ENCODE data around the gene ATG9B.
A peak's percentile ranks its signal among the peaks of the same experiment; 100 is the strongest.
"Not testable (repeated sequence)": the region's sequence is repeated elsewhere in the genome, so short reads cannot be mapped to it uniquely, and the experiment has no call there.

Gene ATG9B

GRCh38 chr7:151014950-151015349, 9.3 kb downstream of the ATG9B start:
- DNase-seq, result no peak

GRCh38 chr7:151013733-151014497, 10.4 kb downstream of the ATG9B start:
- peak; percentile 81 for DNase-seq

GRCh38 chr7:151013356-151013732, 10.9 kb downstream of the ATG9B start:
- DNase-seq, result no peak

GRCh38 chr7:151012911-151013347, 11.4 kb downstream of the ATG9B start:
- no peak for DNase-seq

- no peak for DNase-seq
Measured at GRCh38 chr7:151012031-151012692, 12.1 kb downstream of the ATG9B start.

GRCh38 chr7:151011616-151012015, 12.7 kb downstream of the ATG9B start:
- DNase-seq, result not testable (repeated sequence)

- DNase-seq, result no peak
Measured at GRCh38 chr7:151011097-151011409, 13.2 kb downstream of the ATG9B start.

- no peak for DNase-seq
Measured at GRCh38 chr7:151010307-151011096, 13.8 kb downstream of the ATG9B start.

GRCh38 chr7:151010037-151010306, 14.3 kb downstream of the ATG9B start:
- no peak for DNase-seq

- DNase-seq, result no peak
Measured at GRCh38 chr7:151009327-151010036, 14.8 kb downstream of the ATG9B start.

GRCh38 chr7:151008511-151009323, 15.6 kb downstream of the ATG9B start:
- DNase-seq, result peak; percentile 70

GRCh38 chr7:151008143-151008510, 16.2 kb downstream of the ATG9B start:
- DNase-seq, result no peak

- DNase-seq, result no peak
Measured at GRCh38 chr7:151007469-151007898, 16.8 kb downstream of the ATG9B start.

- no peak for DNase-seq
Measured at GRCh38 chr7:151006590-151007300, 17.5 kb downstream of the ATG9B start.

- DNase-seq, result no peak
Measured at GRCh38 chr7:151005566-151005965, 18.7 kb downstream of the ATG9B start.

GRCh38 chr7:151003572-151003971, 20.7 kb downstream of the ATG9B start:
- DNase-seq, result no peak

- no peak for DNase-seq
Measured at GRCh38 chr7:151001546-151001945, 22.7 kb downstream of the ATG9B start.

GRCh38 chr7:151000897-151001495, 23.3 kb downstream of the ATG9B start:
- DNase-seq, result no peak

- DNase-seq, result no peak
Measured at GRCh38 chr7:150999497-151000230, 24.6 kb downstream of the ATG9B start.

- no peak for DNase-seq
Measured at GRCh38 chr7:150999001-150999400, 25.3 kb downstream of the ATG9B start.

- DNase-seq, result no peak
Measured at GRCh38 chr7:150998341-150998740, 26.0 kb downstream of the ATG9B start.

All from activated effector memory CD4-positive, alpha-beta T cell treated with Interleukin-2 at 50 U/mL for 16 hours (primary cell).